CD4-positive, alpha-beta T cell (primary cell): ENCODE results near the gene FOXE3. TPM values are rescaled to one million over a fixed set of nuclear protein-coding genes. Genes with fewer than 3 reads are reported as not detected.
A peak's percentile ranks its signal among the peaks of the same experiment; 100 is the strongest.

Experiments
- ATAC-seq: fragments of 200-7000 bp; cut with Tn5 transposase; one replicate; pipeline ENCODE4 v1.10.0; 2022; ENCODE audit warnings: mild to moderate bottlenecking; ENCODE audit not compliant: poor library complexity
- CTCF ChIA-PET: fragments of 350-600 bp; sonication (Branson Sonifier 250); formaldehyde crosslinking; loops from one replicate; lab custom pipeline; 2021; ENCODE audit warnings: antibody characterized with exemption, inconsistent platforms; lab: Charles Lee
- POLR2A ChIA-PET: fragments of 350-600 bp; sonication (Branson Sonifier 250); formaldehyde crosslinking; loops from one replicate; lab custom pipeline; 2021; ENCODE audit warnings: antibody characterized with exemption, inconsistent platforms; lab: Charles Lee
- DNase-seq, 14 experiments: peaks; one replicate each; pipeline ENCODE4 v3.0.0-alpha.2; 2013 to 2020; ENCODE audit warnings: mixed read lengths in 2 of 14
- H3K27ac ChIP-seq, 2 donors: one replicate each; pipeline versions ENCODE4 v1.5.1 to v1.7.0; 2013; ENCODE audit warnings: low read length in 2 of 2, low read depth in 1 of 2, mild to moderate bottlenecking in 1 of 2
- H3K27me3 ChIP-seq, 2 experiments: 1 replicate in 1 of 2; 2 replicates in 1 of 2; pipeline versions ENCODE4 v1.6.1 to v1.7.0; 2013; ENCODE audit warnings: low read length in 2 of 2, control low read depth in 1 of 2, mild to moderate bottlenecking in 1 of 2, moderate library complexity in 1 of 2; ENCODE audit not compliant: insufficient read depth in 2 of 2, control insufficient read depth in 1 of 2
- H3K36me3 ChIP-seq: one replicate; pipeline ENCODE4 v1.6.1; 2013; ENCODE audit warnings: low read length, control low read depth; ENCODE audit not compliant: insufficient read depth
- H3K4me1 ChIP-seq: one replicate; pipeline ENCODE4 v1.6.1; 2013; ENCODE audit warnings: low read length, control low read depth; ENCODE audit not compliant: insufficient read depth
- H3K4me3 ChIP-seq: one replicate; pipeline ENCODE4 v1.5.1; 2013; ENCODE audit warnings: mild to moderate bottlenecking, low read length, moderate library complexity
- H3K9me3 ChIP-seq, 2 experiments: 1 replicate in 1 of 2; 2 replicates in 1 of 2; pipeline versions ENCODE4 v1.6.1 to v1.7.0; 2013; ENCODE audit warnings: low read length in 2 of 2, mild to moderate bottlenecking in 2 of 2, control low read depth in 1 of 2, moderate library complexity in 1 of 2; ENCODE audit not compliant: control insufficient read depth in 1 of 2, insufficient read depth in 1 of 2
- H3K27ac Mint-ChIP-seq: one replicate; pipeline ENCODE4 v1.8.0; 2020; ENCODE audit warnings: mixed read lengths
- H3K27me3 Mint-ChIP-seq: one replicate; pipeline ENCODE4 v1.8.0; 2021; ENCODE audit warnings: mixed read lengths
- H3K36me3 Mint-ChIP-seq: one replicate; pipeline ENCODE4 v1.8.0; 2021; ENCODE audit warnings: low read depth, mixed read lengths
- H3K4me1 Mint-ChIP-seq: one replicate; pipeline ENCODE4 v1.8.0; 2021; ENCODE audit warnings: low read depth, mixed read lengths
- H3K4me3 Mint-ChIP-seq: one replicate; pipeline ENCODE4 v1.8.0; 2020; ENCODE audit warnings: mild to moderate bottlenecking, mixed read lengths
- H3K9me3 Mint-ChIP-seq: one replicate; pipeline ENCODE4 v1.8.0; 2020; ENCODE audit warnings: mixed read lengths
- CTCF ChIP-seq: fragments of 200-600 bp; IDR thresholded peaks from one replicate; pipeline ENCODE4 v1.8.0; 2022; ENCODE audit warnings: antibody characterized with exemption, mild to moderate bottlenecking
- intact Hi-C, 2 experiments: fragments of 100-400 bp; cut with DNase I in 1 of 2; cut with micrococcal nuclease in 1 of 2; formaldehyde crosslinking; loops; one replicate each; pipeline versions ENCODE4 v1.15.1 to v1.9.0; 2023 to 2025; cut with DNase I, micrococcal nuclease
- total RNA-seq, 174 experiments: library from RNA in 2 of 174; stranded (reverse) in 2 of 174; gene quantifications; one replicate each; pipeline ENCODE4 v1.2.3 and lab custom pipeline; 2021 to 2026

The FOXE3 gene
- total RNA-seq, 2 experiments from 2014 or later: not detected

GRCh38 chr1:47386268-47386667 lies 29.8 kb upstream of the FOXE3 start:
- Histone ChIP-seq H3K9me3 (no peaks in the 10 kb centered on the region), H3K27me3 (no peaks in the 10 kb centered on the region), H3K4me1 (no peaks in the 10 kb centered on the region), H3K27ac (no peak overlapping the region), H3K36me3 (peaks cover 4% of the 10 kb centered on the region), H3K4me3 (no peak overlapping the region)
- POLR2A ChIA-PET: no interaction called here
- ATAC-seq (no peak), DNase-seq (no peak)
- H3K27me3 Mint-ChIP-seq: peaks cover 4% of the 10 kb centered on the region
- no peak overlapping the region for H3K4me3 Mint-ChIP-seq
- no peak for TF ChIP-seq CTCF
- H3K4me1 Mint-ChIP-seq: no peaks in the 10 kb centered on the region
- H3K36me3 Mint-ChIP-seq: peaks cover 14% of the 10 kb centered on the region
- no peak overlapping the region for H3K27ac Mint-ChIP-seq
- CTCF ChIA-PET: no interaction called here
- H3K9me3 Mint-ChIP-seq: no peaks in the 10 kb centered on the region
- intact Hi-C loops: no loop called here

GRCh38 chr1:47388030-47388890 lies 27.8 kb upstream of the FOXE3 start:
- Mint-ChIP-seq H3K27me3 (peaks cover 13% of the 10 kb centered on the region), H3K27ac (no peak overlapping the region), H3K4me1 (no peaks in the 10 kb centered on the region), H3K4me3 (no peak overlapping the region), H3K9me3 (no peaks in the 10 kb centered on the region), H3K36me3 (peaks cover 2% of the 10 kb centered on the region)
- no peak for TF ChIP-seq CTCF
- ChIA-PET POLR2A (no interaction called here), CTCF (interaction anchor here (1.5 to 1.7 kb wide), 2 partner anchors 322 to 338 kb away, joined by 3 to 9 read pairs; no protein-coding TSS in a partner anchor)
- Histone ChIP-seq H3K4me1 (no peaks in the 10 kb centered on the region), H3K9me3 (no peaks in the 10 kb centered on the region), H3K27me3 (peaks cover 0 to under 1% of the 10 kb centered on the region in 2 experiments), H3K27ac (no peak overlapping the region), H3K4me3 (no peak overlapping the region), H3K36me3 (peaks cover 4% of the 10 kb centered on the region)
- intact Hi-C loops: loop anchor here (2.0 kb wide), 1 partner anchor 323 kb away; no protein-coding TSS in a partner anchor
- DNase-seq (no peak), ATAC-seq (no peak)

GRCh38 chr1:47388891-47389238 lies 27.2 kb upstream of the FOXE3 start:
- H3K27me3 Mint-ChIP-seq: peaks cover 15% of the 10 kb centered on the region
- ATAC-seq: peak; percentile 32
- H3K27me3 ChIP-seq: peaks cover 0 to 3% of the 10 kb centered on the region in 2 experiments
- H3K4me3 Mint-ChIP-seq: no peak overlapping the region
- H3K27ac Mint-ChIP-seq: no peak overlapping the region
- no peaks in the 10 kb centered on the region for H3K4me1 Mint-ChIP-seq
- H3K4me1 ChIP-seq: no peaks in the 10 kb centered on the region
- H3K9me3 ChIP-seq: no peaks in the 10 kb centered on the region
- peak in 12 of 14 experiments; percentile 7 to 51 (median 18) for DNase-seq
- no peaks in the 10 kb centered on the region for H3K9me3 Mint-ChIP-seq
- TF ChIP-seq CTCF: peak; percentile 43
- POLR2A ChIA-PET: no interaction called here
- H3K36me3 Mint-ChIP-seq: no peaks in the 10 kb centered on the region
- CTCF ChIA-PET: interaction anchor here (1.5 to 1.7 kb wide), 2 partner anchors 321 to 338 kb away, joined by 3 to 9 read pairs; no protein-coding TSS in a partner anchor
- H3K36me3 ChIP-seq: no peaks in the 10 kb centered on the region
- no peak overlapping the region for H3K27ac ChIP-seq
- no peak overlapping the region for H3K4me3 ChIP-seq
- intact Hi-C loops: loop anchor here (1.0 to 2.0 kb wide), 2 partner anchors 322 to 337 kb away; no protein-coding TSS in a partner anchor
